Measurements from ENCODE around the gene IGF2R.

DNA sequence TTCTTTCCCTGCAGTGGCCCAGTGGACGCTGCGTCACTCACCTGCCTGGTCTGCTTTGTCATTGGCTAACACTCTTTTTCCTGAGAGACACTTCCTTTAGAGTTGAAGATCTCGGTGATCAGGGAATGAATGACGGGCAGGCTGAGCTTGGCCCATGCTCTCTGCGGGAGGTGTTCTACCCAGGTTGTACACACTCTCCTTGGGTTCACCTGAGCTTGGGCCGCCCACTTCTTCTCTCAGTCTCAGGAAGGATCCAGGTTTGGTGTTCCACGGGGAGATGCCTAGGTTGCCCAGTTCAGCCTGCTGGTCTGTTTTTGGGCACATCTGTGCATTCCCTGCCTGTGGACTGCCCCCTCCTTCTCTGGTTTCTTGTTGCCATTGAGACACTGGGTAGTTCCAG, 86.0 kb downstream of the IGF2R start:
- TF ChIP-seq, protein P1, sequence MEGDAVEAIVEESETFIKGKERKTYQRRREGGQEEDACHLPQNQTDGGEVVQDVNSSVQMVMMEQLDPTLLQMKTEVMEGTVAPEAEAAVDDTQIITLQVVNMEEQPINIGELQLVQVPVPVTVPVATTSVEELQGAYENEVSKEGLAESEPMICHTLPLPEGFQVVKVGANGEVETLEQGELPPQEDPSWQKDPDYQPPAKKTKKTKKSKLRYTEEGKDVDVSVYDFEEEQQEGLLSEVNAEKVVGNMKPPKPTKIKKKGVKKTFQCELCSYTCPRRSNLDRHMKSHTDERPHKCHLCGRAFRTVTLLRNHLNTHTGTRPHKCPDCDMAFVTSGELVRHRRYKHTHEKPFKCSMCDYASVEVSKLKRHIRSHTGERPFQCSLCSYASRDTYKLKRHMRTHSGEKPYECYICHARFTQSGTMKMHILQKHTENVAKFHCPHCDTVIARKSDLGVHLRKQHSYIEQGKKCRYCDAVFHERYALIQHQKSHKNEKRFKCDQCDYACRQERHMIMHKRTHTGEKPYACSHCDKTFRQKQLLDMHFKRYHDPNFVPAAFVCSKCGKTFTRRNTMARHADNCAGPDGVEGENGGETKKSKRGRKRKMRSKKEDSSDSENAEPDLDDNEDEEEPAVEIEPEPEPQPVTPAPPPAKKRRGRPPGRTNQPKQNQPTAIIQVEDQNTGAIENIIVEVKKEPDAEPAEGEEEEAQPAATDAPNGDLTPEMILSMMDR (optimal IDR thresholded peaks at IDR 0.05 in 1 of 3, IDR thresholded peaks at IDR 0.05 in 1 of 3, conservative IDR thresholded peaks at IDR 0.05 in 1 of 3; ENCODE audit: extremely low read depth in 1 of 3, insufficient read depth in 2 of 3, low read length in 3 of 3), result no peak
- no peak for TF ChIP-seq EZH2 (IDR thresholded peaks at IDR 0.05; ENCODE audit: low read length)

Data from keratinocyte (primary cell).